PC-9 (cell line): ENCODE results near the gene SCAF1. TPM values are rescaled to one million over a fixed set of nuclear protein-coding genes. Genes with fewer than 3 reads are reported as not detected.
A peak's percentile ranks its signal among the peaks of the same experiment; 100 is the strongest.

Source experiments
- BruUV-seq: library from RNA; stranded (reverse); fragments of 400-500 nt; replicated peaks from 2 replicates; lab custom pipeline; 2021; lab: Mats Ljungman, UMichigan
- CTCF ChIA-PET: fragments of 300-600 bp; sonication (Branson Sonifier 250); formaldehyde crosslinking; loops from one replicate; lab custom pipeline; 2022; ENCODE audit warnings: antibody characterized with exemption; lab: Charles Lee
- POLR2A ChIA-PET: fragments of 300-600 bp; sonication (Branson Sonifier 250); formaldehyde crosslinking; loops from one replicate; lab custom pipeline; 2022; ENCODE audit warnings: antibody characterized with exemption; ENCODE audit not compliant: unreplicated experiment; lab: Charles Lee
- DNase-seq, 2 experiments: peaks; one replicate each; pipeline versions ENCODE4 v3.0.0 to v3.0.0-alpha.2; 2015 to 2022; ENCODE audit warnings: mixed read lengths in 1 of 2
- H2AFZ ChIP-seq: fragments of 200-600 bp; sonication (generic); 2 replicates; pipeline ENCODE4 v1.8.1; 2017; ENCODE audit warnings: antibody characterized with exemption
- H3F3A ChIP-seq: fragments of 200-600 bp; sonication (generic); 2 replicates; pipeline ENCODE4 v1.8.1; 2017; ENCODE audit warnings: antibody characterized with exemption, mild to moderate bottlenecking, low read depth; ENCODE audit not compliant: insufficient read depth
- H3K27ac ChIP-seq: fragments of 200-600 bp; sonication (generic); 2 replicates; pipeline ENCODE4 v1.6.1; 2016; ENCODE audit warnings: mixed run types
- H3K27me3 ChIP-seq: fragments of 200-600 bp; sonication (generic); 2 replicates; pipeline ENCODE4 v1.6.1; 2016; ENCODE audit warnings: low read depth, mixed run types; ENCODE audit not compliant: insufficient read depth
- H3K36me3 ChIP-seq: fragments of 200-600 bp; sonication (generic); 2 replicates; pipeline ENCODE4 v1.6.1; 2016; ENCODE audit warnings: low read depth, mixed run types
- H3K4me1 ChIP-seq: fragments of 200-600 bp; sonication (generic); replicated peaks from 2 replicates; pipeline ENCODE4 v1.6.1; 2016; ENCODE audit warnings: mixed run types; ENCODE audit not compliant: insufficient read depth
- H3K4me2 ChIP-seq: fragments of 200-600 bp; sonication (generic); 2 replicates; pipeline ENCODE4 v1.6.1; 2017; ENCODE audit warnings: mixed run types
- H3K4me3 ChIP-seq: fragments of 200-600 bp; sonication (generic); 2 replicates; pipeline ENCODE4 v1.6.1; 2016; ENCODE audit warnings: mixed run types
- H3K79me2 ChIP-seq: fragments of 200-600 bp; sonication (generic); 2 replicates; pipeline ENCODE4 v1.6.1; 2017; ENCODE audit warnings: low read depth, mixed run types
- H3K9me2 ChIP-seq: fragments of 200-600 bp; sonication (generic); 2 replicates; pipeline ENCODE4 v1.8.1; 2017; ENCODE audit warnings: mild to moderate bottlenecking; ENCODE audit not compliant: insufficient read depth
- H3K9me3 ChIP-seq: fragments of 200-600 bp; sonication (generic); 2 replicates; pipeline ENCODE4 v1.8.1; 2016; ENCODE audit warnings: low read depth; ENCODE audit not compliant: insufficient read depth
- H4K20me1 ChIP-seq: fragments of 200-600 bp; sonication (generic); 2 replicates; pipeline ENCODE4 v1.8.1; 2017; ENCODE audit not compliant: insufficient read depth
- EZH2 ChIP-seq: fragments of 200-600 bp; sonication (generic); IDR thresholded peaks from 2 replicates; pipeline ENCODE4 v1.8.0; 2017; ENCODE audit warnings: antibody characterized with exemption, low read depth
- intact Hi-C: fragments of 100-400 bp; cut with micrococcal nuclease; formaldehyde crosslinking; loops from one replicate; pipeline ENCODE4 v1.10.0; 2022; ENCODE audit not compliant: unreplicated experiment
- total RNA-seq: library from RNA; stranded (reverse); gene quantifications from 2 replicates; pipeline ENCODE4 v1.2.3, GENCODE V29; 2021
- TF ChIP-seq, protein P1 (sequence below): fragments of 200-600 bp; sonication (generic); conservative IDR thresholded peaks from 2 replicates; pipeline ENCODE4 v1.6.1; 2017; ENCODE audit warnings: mixed run types, antibody characterized with exemption, mild to moderate bottlenecking, moderate library complexity

SCAF1 gene
- total RNA-seq, 1 experiment from 2014 or later: 91.3 TPM

GRCh38 chr19:49672131-49672919 lies 30.3 kb downstream of the SCAF1 start:
- Histone ChIP-seq H3K4me3 (no peak overlapping the region), H3F3A (peaks cover 31% of the 10 kb centered on the region), H3K27me3 (no peaks in the 10 kb centered on the region), H3K9me2 (no peaks in the 10 kb centered on the region), H2AFZ (no peak overlapping the region), H3K9me3 (no peaks in the 10 kb centered on the region), H4K20me1 (no peaks in the 10 kb centered on the region), H3K4me2 (no peak overlapping the region), H3K4me1 (0 out of 2 replicates have a peak, but pooled peaks cover under 1% of the 10 kb centered on the region), H3K79me2 (peaks cover 4% of the 10 kb centered on the region), H3K27ac (no peak overlapping the region), H3K36me3 (no peaks in the 10 kb centered on the region)
- TF ChIP-seq, protein P1, sequence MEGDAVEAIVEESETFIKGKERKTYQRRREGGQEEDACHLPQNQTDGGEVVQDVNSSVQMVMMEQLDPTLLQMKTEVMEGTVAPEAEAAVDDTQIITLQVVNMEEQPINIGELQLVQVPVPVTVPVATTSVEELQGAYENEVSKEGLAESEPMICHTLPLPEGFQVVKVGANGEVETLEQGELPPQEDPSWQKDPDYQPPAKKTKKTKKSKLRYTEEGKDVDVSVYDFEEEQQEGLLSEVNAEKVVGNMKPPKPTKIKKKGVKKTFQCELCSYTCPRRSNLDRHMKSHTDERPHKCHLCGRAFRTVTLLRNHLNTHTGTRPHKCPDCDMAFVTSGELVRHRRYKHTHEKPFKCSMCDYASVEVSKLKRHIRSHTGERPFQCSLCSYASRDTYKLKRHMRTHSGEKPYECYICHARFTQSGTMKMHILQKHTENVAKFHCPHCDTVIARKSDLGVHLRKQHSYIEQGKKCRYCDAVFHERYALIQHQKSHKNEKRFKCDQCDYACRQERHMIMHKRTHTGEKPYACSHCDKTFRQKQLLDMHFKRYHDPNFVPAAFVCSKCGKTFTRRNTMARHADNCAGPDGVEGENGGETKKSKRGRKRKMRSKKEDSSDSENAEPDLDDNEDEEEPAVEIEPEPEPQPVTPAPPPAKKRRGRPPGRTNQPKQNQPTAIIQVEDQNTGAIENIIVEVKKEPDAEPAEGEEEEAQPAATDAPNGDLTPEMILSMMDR: peak; percentile 90
- TF ChIP-seq EZH2: no peak
- CTCF ChIA-PET: interaction anchor here (0.7 kb wide), 1 partner anchor 26 kb away, joined by 8 read pairs; no protein-coding TSS in a partner anchor
- POLR2A ChIA-PET: interaction anchor here (0.7 kb wide), 1 partner anchor 180 kb away, joined by 4 read pairs; no protein-coding TSS in a partner anchor
- intact Hi-C loops: loop anchor here (2.0 kb wide), 1 partner anchor 170 kb away; no protein-coding TSS in a partner anchor
- no TSS peak for BruUV-seq
- DNase-seq: peak in 1 of 2 experiments; percentile 63

DNA sequence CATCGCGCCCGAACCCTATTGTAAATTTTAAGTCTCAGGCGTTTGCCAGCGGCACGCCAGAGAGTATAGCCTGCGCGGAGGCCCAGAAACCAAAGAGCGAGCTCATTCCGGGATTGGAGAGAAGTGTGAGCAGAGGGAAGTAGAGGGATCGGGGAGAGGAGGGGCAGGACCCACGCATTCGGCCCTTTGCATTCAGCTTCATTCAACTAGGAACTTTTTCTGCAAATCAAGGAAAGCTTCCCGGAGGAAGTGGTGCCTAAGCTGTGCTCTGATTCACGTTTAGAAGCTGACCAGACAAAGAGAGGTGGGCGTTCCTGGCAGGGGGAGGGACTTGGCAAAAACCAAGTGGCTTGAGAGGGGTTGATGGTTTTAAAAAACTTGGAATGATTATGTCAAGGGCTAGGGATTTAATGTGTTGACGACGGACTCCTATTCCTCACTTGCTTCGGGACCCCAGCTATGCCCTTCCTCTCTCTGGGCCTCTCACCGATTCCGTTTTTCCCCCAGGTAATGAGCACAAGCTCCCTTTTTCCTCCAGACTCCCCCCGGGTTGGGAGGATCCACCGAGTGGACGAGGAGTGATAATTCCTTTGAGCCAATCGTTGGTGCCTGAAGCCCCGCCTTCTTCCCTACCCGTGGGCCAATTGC lies 34.3 kb downstream of the SCAF1 start:
- Histone ChIP-seq H4K20me1 (peaks cover 36% of the 10 kb centered on the region), H3K4me1 (peaks cover 21% of the 10 kb centered on the region), H3K4me3 (peak overlapping the region; percentile 62), H3K9me2 (no peaks in the 10 kb centered on the region), H3K36me3 (peaks cover 12% of the 10 kb centered on the region), H3F3A (peaks cover 54% of the 10 kb centered on the region), H3K27me3 (no peaks in the 10 kb centered on the region), H3K9me3 (no peaks in the 10 kb centered on the region), H3K27ac (peak overlapping the region; percentile 91), H3K4me2 (peak overlapping the region; percentile 75), H3K79me2 (peaks cover 42% of the 10 kb centered on the region), H2AFZ (peak overlapping the region; percentile 71)
- TF ChIP-seq, protein P1: no peak
- no peak for TF ChIP-seq EZH2
- intact Hi-C loops: loop anchor here (1.0 to 5.0 kb wide), 4 partner anchors 36 to 284 kb away; partner anchors contain the start of genes AKT1S1, AP2A1, RRAS and TBC1D17
- DNase-seq: peak in 1 of 2 experiments; percentile 89
- POLR2A ChIA-PET: interaction anchor here (0.5 to 1.5 kb wide), 21 partner anchors 11 to 683 kb away, joined by 3 to 38 read pairs (median 4); partner anchors contain the start of genes BCL2L12, GYS1, IRF3 and NOSIP
- BruUV-seq: TSS peak; percentile 99
- CTCF ChIA-PET: interaction anchor here (0.6 to 1.4 kb wide), 2 partner anchors 36 to 42 kb away, joined by 3 to 6 read pairs; partner anchors contain the start of gene RRAS

GRCh38 chr19:49676784-49677230 lies 34.8 kb downstream of the SCAF1 start:
- Histone ChIP-seq H3K9me3 (no peaks in the 10 kb centered on the region), H4K20me1 (peaks cover 41% of the 10 kb centered on the region), H3K27me3 (no peaks in the 10 kb centered on the region), H3F3A (peaks cover 54% of the 10 kb centered on the region), H3K4me2 (peak overlapping the region; percentile 97; the same call in 1 of the 2 replicates), H3K79me2 (peaks cover 46% of the 10 kb centered on the region), H3K4me3 (peak overlapping the region; percentile 99), H3K27ac (peak overlapping the region; percentile 91), H3K36me3 (peaks cover 15% of the 10 kb centered on the region), H3K4me1 (peaks cover 21% of the 10 kb centered on the region), H3K9me2 (no peaks in the 10 kb centered on the region), H2AFZ (no peak overlapping the region)
- ChIA-PET POLR2A (interaction anchor here (0.5 to 1.5 kb wide), 13 partner anchors 16 to 658 kb away, joined by 3 to 38 read pairs (median 4); partner anchors contain the start of genes RRAS and SCAF1), CTCF (interaction anchor here (1.4 kb wide), 1 partner anchor 37 kb away, joined by 6 read pairs; the partner anchor contains the start of gene RRAS)
- TF ChIP-seq, protein P1: no peak
- no peak for TF ChIP-seq EZH2
- peak; percentile 99 for DNase-seq
- no TSS peak for BruUV-seq
- intact Hi-C loops: loop anchor here (1.0 to 5.0 kb wide), 6 partner anchors 37 to 285 kb away; partner anchors contain the start of genes AKT1S1, AP2A1, RRAS and TBC1D17
